Measurements from ENCODE around the gene HOXB1.

Gene HOXB1

GRCh38 chr17:48567646-48568354, 37.0 kb upstream of the HOXB1 start:
- DNase-seq (ENCODE audit: low spot score): no peak

DNA sequence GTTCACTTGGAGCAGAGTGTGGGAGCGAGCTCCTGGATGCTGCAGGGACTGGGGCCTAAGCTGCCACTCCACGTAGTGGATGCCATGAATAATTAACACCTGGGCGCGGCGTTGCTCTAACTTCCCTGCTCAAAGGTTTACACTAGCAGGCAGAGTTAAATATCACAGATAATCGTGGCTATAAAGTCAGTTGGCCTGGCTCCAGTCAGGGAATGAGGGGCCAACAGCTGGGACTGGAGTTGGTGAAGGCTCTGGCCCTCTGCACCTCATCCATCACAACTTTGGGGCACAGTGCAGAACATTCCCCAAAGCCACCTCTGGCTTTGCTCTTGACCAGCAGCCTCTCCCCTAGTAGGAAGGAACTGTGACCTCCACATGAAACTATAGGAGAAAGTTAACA, 36.4 kb upstream of the HOXB1 start:
- DNase-seq (ENCODE audit: low spot score): no peak

- DNase-seq (ENCODE audit: low spot score): no peak
Measured at GRCh38 chr17:48566717-48567116, 35.9 kb upstream of the HOXB1 start.

DNA sequence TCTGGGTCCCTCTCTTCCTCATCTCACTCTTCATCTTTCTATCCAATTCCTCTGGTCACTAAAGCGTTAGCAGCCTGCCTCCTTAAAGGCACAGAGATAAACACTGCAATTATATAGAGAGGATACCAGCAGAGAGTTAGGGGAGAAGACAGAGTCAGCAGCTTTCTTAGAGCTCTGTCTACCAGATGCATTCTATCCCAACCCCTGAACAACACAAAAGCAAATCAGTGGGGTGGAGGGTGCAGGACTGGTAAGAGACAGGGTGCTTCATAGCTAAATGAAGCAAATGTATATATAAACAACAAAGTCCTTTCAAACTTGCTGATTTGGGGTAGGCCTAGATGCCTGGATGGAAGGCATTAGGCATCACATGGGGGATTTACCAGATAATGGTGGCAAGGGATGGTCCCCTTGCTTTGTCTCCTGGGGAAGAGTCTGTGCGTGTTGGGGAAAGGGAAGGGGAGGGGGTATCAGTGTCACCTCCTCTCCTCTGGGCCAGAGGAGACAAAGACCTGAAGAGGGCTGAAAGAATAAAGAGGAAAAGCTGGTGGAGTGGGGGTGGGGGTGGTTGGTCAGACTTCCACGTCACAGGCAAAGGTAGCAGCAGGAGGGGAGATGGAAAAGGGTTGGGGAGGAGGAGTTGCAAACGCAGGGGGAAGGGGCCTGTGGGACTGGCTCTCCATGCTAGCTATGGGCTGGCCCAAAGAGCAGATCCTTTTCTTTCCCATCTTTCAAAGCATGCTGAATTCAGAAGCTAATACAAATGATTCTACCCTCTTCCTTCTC, 35.3 kb upstream of the HOXB1 start:
- DNase-seq (ENCODE audit: low spot score): no peak

- DNase-seq (ENCODE audit: low spot score): no peak
Measured at GRCh38 chr17:48565022-48565554, 34.3 kb upstream of the HOXB1 start.

- DNase-seq (ENCODE audit: low spot score): no peak
Measured at GRCh38 chr17:48564188-48565021, 33.6 kb upstream of the HOXB1 start.

DNA sequence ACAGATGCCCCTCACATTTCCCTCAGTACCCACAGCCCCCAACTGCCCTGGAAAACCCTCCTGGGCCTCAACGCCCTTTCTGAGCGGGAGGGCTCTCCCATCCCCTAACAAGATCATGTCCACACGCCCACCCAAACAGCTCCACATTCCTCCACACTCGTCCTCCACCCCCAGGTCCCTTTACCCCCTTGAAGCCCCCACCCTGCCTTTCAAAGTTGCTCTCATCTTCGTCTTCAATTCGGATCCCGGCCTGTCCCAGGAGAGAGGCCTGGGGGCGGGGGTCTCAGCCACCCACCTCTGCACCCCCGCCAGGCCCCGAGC, 33.0 kb upstream of the HOXB1 start:
- DNase-seq (ENCODE audit: low spot score): no peak

GRCh38 chr17:48563385-48563838, 32.6 kb upstream of the HOXB1 start:
- no peak for DNase-seq (ENCODE audit: low spot score)

DNA sequence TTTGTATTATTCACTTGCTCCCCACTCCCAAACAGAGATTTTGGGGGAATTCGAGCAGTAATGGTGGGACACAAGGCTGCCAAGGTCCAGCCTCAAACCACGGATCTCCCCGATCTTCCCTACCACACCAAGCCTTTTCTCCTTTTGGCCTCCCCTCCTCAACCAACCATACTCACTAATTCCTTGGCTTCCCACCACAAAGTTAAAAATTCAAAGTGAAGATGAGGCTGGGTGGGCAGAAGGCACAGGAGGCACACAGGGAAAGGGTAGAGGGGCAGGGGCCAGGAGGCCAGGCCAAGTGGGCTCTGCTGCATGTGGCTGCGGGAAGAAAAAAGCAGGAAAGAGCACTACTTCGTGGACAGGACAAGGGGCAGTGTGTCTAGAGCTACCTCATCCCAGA, 32.1 kb upstream of the HOXB1 start:
- DNase-seq (ENCODE audit: low spot score): no peak

DNA sequence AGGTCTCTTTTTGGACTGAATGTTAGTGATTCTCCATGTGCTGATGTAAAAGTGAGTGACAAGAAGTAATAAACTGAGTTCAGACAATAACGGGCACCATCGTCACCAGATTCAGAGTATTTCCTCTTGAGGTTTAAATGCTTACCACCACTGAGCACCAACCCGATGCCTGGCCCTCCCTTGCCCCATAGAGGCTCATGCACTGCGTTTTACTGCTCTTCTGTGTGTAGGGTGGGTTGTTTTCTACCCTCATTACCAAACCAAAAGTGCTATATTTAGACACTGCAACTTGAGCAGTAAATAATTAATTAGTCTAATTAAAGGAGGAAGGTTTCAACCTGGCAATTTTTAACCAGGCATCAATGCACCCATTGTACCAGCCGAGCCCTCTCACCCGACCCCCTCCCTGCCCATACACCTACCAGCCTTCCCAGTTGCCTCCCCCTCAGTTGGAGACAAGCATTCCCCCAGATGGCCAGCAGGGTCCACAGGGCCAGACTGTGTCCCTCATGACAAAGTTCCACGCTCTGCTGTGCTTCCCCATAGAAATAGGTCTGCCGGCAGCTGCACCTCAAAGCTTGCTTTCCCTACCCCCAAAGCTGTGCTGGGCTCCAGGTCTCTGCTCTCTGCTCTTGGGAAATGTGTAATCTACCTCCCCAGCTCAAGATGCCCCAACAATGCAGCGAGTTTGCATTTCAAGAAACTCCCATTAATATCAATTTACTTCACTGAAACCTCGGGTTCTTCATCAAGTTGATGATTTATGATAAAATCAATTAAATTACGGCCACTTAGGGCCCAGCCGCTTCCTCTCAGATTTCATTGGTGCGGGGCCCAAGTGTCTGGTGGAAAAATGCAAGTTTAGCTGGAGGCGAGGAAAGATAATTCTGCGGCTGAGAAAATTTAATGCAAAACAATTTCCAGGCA, 31.3 kb upstream of the HOXB1 start:
- no peak for DNase-seq (ENCODE audit: low spot score)

GRCh38 chr17:48559840-48560817, 29.3 kb upstream of the HOXB1 start:
- no peak for DNase-seq (ENCODE audit: low spot score)

DNA sequence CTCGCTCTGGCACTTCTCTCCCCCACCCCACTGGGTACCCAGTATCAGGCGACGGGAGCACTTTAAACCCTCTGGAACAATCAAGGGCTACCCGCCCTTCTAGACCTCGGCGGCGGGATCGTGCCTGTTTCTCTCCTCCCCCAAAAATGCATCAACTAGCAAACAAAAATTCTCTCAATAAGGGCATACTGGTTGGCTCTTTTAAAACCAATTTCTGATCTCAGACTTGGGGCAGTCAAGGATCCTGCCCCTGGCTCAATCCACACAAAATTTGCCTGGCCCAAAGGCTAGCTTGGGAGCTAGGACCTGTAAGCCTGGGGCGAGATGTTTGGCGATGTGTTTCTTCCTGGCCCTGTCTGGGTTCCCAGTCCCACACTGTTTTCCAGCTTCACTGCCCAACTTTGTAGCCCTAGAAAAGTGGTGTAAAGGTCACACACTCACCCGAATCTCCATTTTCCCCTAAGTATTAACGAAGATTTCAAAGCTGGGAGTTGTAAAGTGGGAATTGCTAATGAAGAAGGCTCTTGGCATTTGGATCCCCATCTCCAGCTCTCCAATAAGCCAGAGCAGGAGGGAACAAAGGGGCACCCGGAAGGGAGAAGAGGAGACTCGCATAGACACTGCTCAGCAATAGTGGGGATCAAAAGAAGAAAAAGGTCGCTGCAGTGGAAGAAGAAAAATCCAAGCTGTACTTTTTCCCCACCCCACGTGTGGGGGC, 28.5 kb upstream of the HOXB1 start:
- DNase-seq (ENCODE audit: low spot score): no peak

GRCh38 chr17:48558831-48559121, 28.0 kb upstream of the HOXB1 start:
- DNase-seq (ENCODE audit: low spot score): no peak

- no peak for DNase-seq (ENCODE audit: low spot score)
Measured at GRCh38 chr17:48558057-48558830, 27.4 kb upstream of the HOXB1 start.

- no peak for DNase-seq (ENCODE audit: low spot score)
Measured at GRCh38 chr17:48556576-48557401, 26.0 kb upstream of the HOXB1 start.

DNA sequence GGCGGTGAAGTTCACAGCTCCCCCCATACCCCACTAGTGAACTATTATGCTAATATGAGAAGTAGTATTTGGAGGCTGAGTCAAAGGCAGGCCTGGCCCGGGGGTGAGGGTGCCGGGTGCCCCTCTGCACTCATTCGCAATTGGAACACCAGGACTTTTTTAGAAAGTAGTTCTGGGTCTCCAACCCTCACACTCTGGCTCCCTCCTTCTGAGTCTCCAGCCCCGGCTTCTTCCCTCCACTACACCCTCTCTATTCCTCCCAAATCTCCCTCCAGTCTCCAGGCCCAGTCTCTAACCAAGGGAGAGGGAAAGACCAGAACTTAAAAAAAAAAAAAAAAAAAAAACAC, 25.4 kb upstream of the HOXB1 start:
- DNase-seq (ENCODE audit: low spot score): no peak

- DNase-seq (ENCODE audit: low spot score): peak; percentile 20
Measured at GRCh38 chr17:48555258-48556228, 24.7 kb upstream of the HOXB1 start.

All from CD4-positive, alpha-beta T cell treated with Interleukin-6 at 100 ng/mL for 8 hours (primary cell).